Loucy (cell line): ENCODE data around the gene GATB.

Experiments used
- H2AFZ ChIP-seq: fragments of 200-600 bp; sonication (generic); 2 replicates; pipeline ENCODE4 v1.6.0; 2016; ENCODE audit warnings: antibody characterized with exemption, mild to moderate bottlenecking, low read length, moderate library complexity
- H3F3A ChIP-seq: fragments of 200-600 bp; 2 replicates; pipeline ENCODE4 v1.6.0; 2016; ENCODE audit warnings: antibody characterized with exemption, low read depth, mild to moderate bottlenecking
- H3K27me3 ChIP-seq: fragments of 200-600 bp; sonication (generic); 2 replicates; pipeline ENCODE4 v1.6.1; 2014; ENCODE audit warnings: low read length, mild to moderate bottlenecking; ENCODE audit not compliant: insufficient read depth, poor library complexity, severe bottlenecking
- H3K36me3 ChIP-seq: fragments of 200-600 bp; sonication (generic); 2 replicates; pipeline ENCODE4 v1.6.1; 2016; ENCODE audit warnings: low read length; ENCODE audit not compliant: insufficient read depth
- H3K4me1 ChIP-seq: fragments of 200-600 bp; sonication (generic); 2 replicates; pipeline ENCODE4 v1.5.1; 2014; ENCODE audit warnings: low read length, mild to moderate bottlenecking; ENCODE audit not compliant: insufficient read depth, poor library complexity, severe bottlenecking
- H3K4me2 ChIP-seq: fragments of 200-600 bp; sonication (generic); 2 replicates; pipeline ENCODE4 v1.6.0; 2014; ENCODE audit warnings: antibody characterized with exemption, low read length, low read depth, mild to moderate bottlenecking; ENCODE audit not compliant: poor library complexity, severe bottlenecking
- H3K4me3 ChIP-seq: fragments of 200-600 bp; sonication (generic); 2 replicates; pipeline ENCODE4 v1.5.1; 2014; ENCODE audit warnings: low read length, mild to moderate bottlenecking, mixed read lengths; ENCODE audit not compliant: poor library complexity, severe bottlenecking
- H3K79me2 ChIP-seq: fragments of 200-600 bp; sonication (generic); 2 replicates; pipeline ENCODE4 v1.6.1; 2014; ENCODE audit warnings: low read length; ENCODE audit not compliant: insufficient read depth
- H3K9ac ChIP-seq: fragments of 200-600 bp; sonication (generic); 2 replicates; pipeline ENCODE4 v1.6.0; 2014; ENCODE audit warnings: mild to moderate bottlenecking, low read depth, low read length, moderate library complexity; ENCODE audit not compliant: poor library complexity, severe bottlenecking
- H3K9me2 ChIP-seq: fragments of 200-600 bp; sonication (generic); replicated peaks from 2 replicates; pipeline ENCODE4 v1.6.1; 2016; ENCODE audit warnings: low read depth, low read length, mixed read lengths
- H3K9me3 ChIP-seq: fragments of 200-600 bp; sonication (generic); 2 replicates; pipeline ENCODE4 v1.6.1; 2014; ENCODE audit warnings: mild to moderate bottlenecking, antibody characterized with exemption, low read length, low read depth; ENCODE audit not compliant: insufficient read depth
- H4K20me1 ChIP-seq: fragments of 200-600 bp; sonication (generic); 2 replicates; pipeline ENCODE4 v1.6.0; 2014; ENCODE audit warnings: antibody characterized with exemption, low read length, mild to moderate bottlenecking; ENCODE audit not compliant: insufficient read depth, poor library complexity, severe bottlenecking
- CTCF ChIP-seq: fragments of 200-600 bp; sonication (generic); conservative IDR thresholded peaks from 2 replicates; pipeline ENCODE4 v1.5.1; 2014; ENCODE audit warnings: mild to moderate bottlenecking, antibody characterized with exemption, low read length
- EZH2phosphoT487 ChIP-seq: fragments of 200-600 bp; IDR thresholded peaks from 2 replicates; pipeline ENCODE4 v1.6.1; 2018; ENCODE audit warnings: antibody characterized with exemption, mild to moderate bottlenecking, moderate library complexity, borderline replicate concordance

GATB gene

GRCh38 chr4:151660676-151661075 lies 100.1 kb downstream of the GATB start:
- Histone ChIP-seq H3K9me3 (no peaks in the 10 kb centered on the region), H2AFZ (no peak overlapping the region), H3K4me1 (peaks cover 36% of the 10 kb centered on the region), H3F3A (no peaks in the 10 kb centered on the region), H3K27me3 (no peaks in the 10 kb centered on the region), H3K36me3 (no peaks in the 10 kb centered on the region), H3K9ac (no peak overlapping the region), H3K4me2 (no peak overlapping the region), H4K20me1 (no peaks in the 10 kb centered on the region), H3K79me2 (no peaks in the 10 kb centered on the region), H3K9me2 (no peaks in the 10 kb centered on the region), H3K4me3 (no peak overlapping the region)
- no peak for TF ChIP-seq CTCF
- TF ChIP-seq EZH2phosphoT487 = no peak

- Histone ChIP-seq H3K36me3 (no peaks in the 10 kb centered on the region), H3K27me3 (no peaks in the 10 kb centered on the region), H4K20me1 (no peaks in the 10 kb centered on the region), H3K4me2 (peak overlapping the region; percentile 42), H3K9me3 (no peaks in the 10 kb centered on the region), H3K4me3 (peak overlapping the region; percentile 7), H3K9ac (no peak overlapping the region), H3K79me2 (no peaks in the 10 kb centered on the region), H3K9me2 (no peaks in the 10 kb centered on the region), H3K4me1 (peaks cover 34% of the 10 kb centered on the region), H2AFZ (peak overlapping the region; percentile 12), H3F3A (no peaks in the 10 kb centered on the region)
- TF ChIP-seq CTCF (no peak), EZH2phosphoT487 (no peak)
Measured at GRCh38 chr4:151659601-151660364, 101.0 kb downstream of the GATB start.

GRCh38 chr4:151658959-151659600 lies 101.7 kb downstream of the GATB start:
- H3F3A ChIP-seq = no peaks in the 10 kb centered on the region
- H3K9me3 ChIP-seq = no peaks in the 10 kb centered on the region
- no peaks in the 10 kb centered on the region for H3K79me2 ChIP-seq
- H3K4me1 ChIP-seq = peaks cover 27% of the 10 kb centered on the region
- peak overlapping the region; percentile 42 for H3K4me2 ChIP-seq
- H2AFZ ChIP-seq = peak overlapping the region; percentile 38; the same call in 1 of the 2 replicates
- no peaks in the 10 kb centered on the region for H3K27me3 ChIP-seq
- TF ChIP-seq CTCF (no peak), EZH2phosphoT487 (no peak)
- H3K4me3 ChIP-seq = peak overlapping the region; percentile 18
- H3K36me3 ChIP-seq = no peaks in the 10 kb centered on the region
- H3K9me2 ChIP-seq = no peaks in the 10 kb centered on the region
- H3K9ac ChIP-seq = peak overlapping the region; percentile 4
- H4K20me1 ChIP-seq = no peaks in the 10 kb centered on the region
